Mesendoderm (in vitro differentiated cells): ENCODE measurements around the gene THSD7A.

Source experiments
- DNase-seq: peaks from one replicate; pipeline ENCODE4 v3.0.0; 2013
- H2AK5ac ChIP-seq: 2 replicates; pipeline ENCODE4 v1.6.1; 2013; ENCODE audit warnings: low read length, inconsistent platforms
- H2BK120ac ChIP-seq: 2 replicates; pipeline ENCODE4 v1.6.1; 2013; ENCODE audit warnings: low read depth, mild to moderate bottlenecking, low read length, moderate library complexity, mixed read lengths
- H2BK15ac ChIP-seq: replicated peaks from 2 replicates; pipeline ENCODE4 v1.6.1; 2013; ENCODE audit warnings: low read depth, mild to moderate bottlenecking, moderate library complexity
- H2BK5ac ChIP-seq: 2 replicates; pipeline ENCODE4 v1.6.1; 2013; ENCODE audit warnings: low read length, inconsistent platforms
- H3K18ac ChIP-seq: 2 replicates; pipeline ENCODE4 v1.6.1; 2013; ENCODE audit warnings: mild to moderate bottlenecking, low read length, mixed read lengths
- H3K23ac ChIP-seq: one replicate; pipeline ENCODE4 v1.6.1; 2013; ENCODE audit warnings: low read length
- H3K27ac ChIP-seq: 2 replicates; pipeline ENCODE4 v1.5.1; 2013; ENCODE audit warnings: low read depth, mild to moderate bottlenecking, inconsistent platforms, low read length, moderate library complexity
- H3K27me3 ChIP-seq: 2 replicates; pipeline ENCODE4 v1.6.1; 2013; ENCODE audit warnings: low read length, control low read depth, mild to moderate bottlenecking, inconsistent platforms; ENCODE audit not compliant: insufficient read depth, poor library complexity
- H3K36me3 ChIP-seq: 2 replicates; pipeline ENCODE4 v1.6.1; 2013; ENCODE audit warnings: low read length, inconsistent platforms; ENCODE audit not compliant: control insufficient read depth, insufficient read depth
- H3K4ac ChIP-seq: one replicate; pipeline ENCODE4 v1.6.1; 2013; ENCODE audit warnings: low read depth, mild to moderate bottlenecking, low read length, moderate library complexity
- H3K4me1 ChIP-seq: 2 replicates; pipeline ENCODE4 v1.6.1; 2013; ENCODE audit warnings: low read depth, low read length, inconsistent platforms; ENCODE audit not compliant: control insufficient read depth
- H3K4me2 ChIP-seq: 2 replicates; pipeline ENCODE4 v1.6.1; 2013; ENCODE audit warnings: low read length
- H3K4me3 ChIP-seq: 2 replicates; pipeline ENCODE4 v1.5.1; 2013; ENCODE audit warnings: mild to moderate bottlenecking, low read length
- H3K56ac ChIP-seq: one replicate; pipeline ENCODE4 v1.6.1; 2013; ENCODE audit warnings: low read length
- H3K79me1 ChIP-seq: 2 replicates; pipeline ENCODE4 v1.6.1; 2013; ENCODE audit warnings: low read length, inconsistent platforms
- H3K79me2 ChIP-seq: 2 replicates; pipeline ENCODE4 v1.6.1; 2013; ENCODE audit warnings: mild to moderate bottlenecking, low read length; ENCODE audit not compliant: control insufficient read depth, insufficient read depth
- H3K9ac ChIP-seq: 2 replicates; pipeline ENCODE4 v1.6.1; 2013; ENCODE audit warnings: low read length, inconsistent platforms
- H4K5ac ChIP-seq: one replicate; pipeline ENCODE4 v1.6.1; 2013; ENCODE audit warnings: low read length
- H4K8ac ChIP-seq: one replicate; pipeline ENCODE4 v1.6.1; 2013; ENCODE audit warnings: low read depth, mild to moderate bottlenecking, control low read depth, low read length, moderate library complexity
- WGBS: extraction: QIAGEN DNeasy Blood & Tissue Kit; methylation state at CpG from one replicate; pipeline ENCODE4 v1.1.7; 2013; ENCODE audit warnings: low lambda C conversion rate, missing lambda C conversion rate; ENCODE audit not compliant: insufficient coverage; ENCODE audit errors: extremely low coverage; 5-methylcytosine and 5-hydroxymethylcytosine counted together

THSD7A gene

GRCh38 chr7:11706666-11707605, 125.1 kb downstream of the THSD7A start:
- Histone ChIP-seq H3K4ac (no peak overlapping the region), H3K36me3 (no peaks in the 10 kb centered on the region), H4K8ac (no peak overlapping the region), H2BK5ac (no peak overlapping the region), H3K18ac (no peak overlapping the region), H2AK5ac (no peak overlapping the region), H3K27me3 (no peaks in the 10 kb centered on the region), H3K79me2 (no peaks in the 10 kb centered on the region), H3K27ac (no peak overlapping the region), H3K4me2 (no peak overlapping the region), H2BK120ac (no peak overlapping the region), H3K79me1 (no peaks in the 10 kb centered on the region), H3K9ac (no peak overlapping the region), H4K5ac (no peak overlapping the region), H3K4me1 (no peaks in the 10 kb centered on the region), H3K56ac (no peak overlapping the region), H3K23ac (no peak overlapping the region), H3K4me3 (no peak overlapping the region), H2BK15ac (no peak overlapping the region)
- WGBS: no CpG with 5 or more reads among the region's 2 CpGs
- DNase-seq: no peak

DNA sequence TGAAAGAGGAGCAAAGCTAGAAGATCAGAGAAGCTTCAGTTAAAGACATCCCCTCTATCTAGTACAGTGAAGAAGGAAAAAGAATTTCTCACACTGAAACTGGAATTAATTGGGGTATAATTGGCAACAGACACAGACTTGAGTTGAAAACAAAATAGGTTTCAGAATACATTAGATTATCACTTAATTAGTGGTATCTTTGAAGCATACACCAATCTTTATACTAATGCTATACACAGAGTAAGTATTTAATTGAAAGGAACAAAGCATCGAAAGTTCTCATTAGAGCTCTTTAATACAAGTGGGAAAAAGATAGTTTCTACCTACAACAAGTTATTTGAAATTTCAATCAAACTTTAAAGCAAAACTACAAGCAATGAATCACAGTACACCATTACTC, 128.2 kb downstream of the THSD7A start:
- Histone ChIP-seq H3K23ac (no peak overlapping the region), H3K4ac (no peak overlapping the region), H3K27me3 (no peaks in the 10 kb centered on the region), H4K8ac (no peak overlapping the region), H3K79me2 (no peaks in the 10 kb centered on the region), H3K18ac (no peak overlapping the region), H3K4me2 (no peak overlapping the region), H2AK5ac (no peak overlapping the region), H3K36me3 (no peaks in the 10 kb centered on the region), H3K4me3 (no peak overlapping the region), H3K9ac (no peak overlapping the region), H3K27ac (no peak overlapping the region), H3K56ac (no peak overlapping the region), H2BK15ac (no peak overlapping the region), H3K4me1 (no peaks in the 10 kb centered on the region), H2BK120ac (no peak overlapping the region), H3K79me1 (no peaks in the 10 kb centered on the region), H4K5ac (no peak overlapping the region), H2BK5ac (no peak overlapping the region)
- no CpG with 5 or more reads among the region's 1 CpG for WGBS
- DNase-seq: no peak

DNA sequence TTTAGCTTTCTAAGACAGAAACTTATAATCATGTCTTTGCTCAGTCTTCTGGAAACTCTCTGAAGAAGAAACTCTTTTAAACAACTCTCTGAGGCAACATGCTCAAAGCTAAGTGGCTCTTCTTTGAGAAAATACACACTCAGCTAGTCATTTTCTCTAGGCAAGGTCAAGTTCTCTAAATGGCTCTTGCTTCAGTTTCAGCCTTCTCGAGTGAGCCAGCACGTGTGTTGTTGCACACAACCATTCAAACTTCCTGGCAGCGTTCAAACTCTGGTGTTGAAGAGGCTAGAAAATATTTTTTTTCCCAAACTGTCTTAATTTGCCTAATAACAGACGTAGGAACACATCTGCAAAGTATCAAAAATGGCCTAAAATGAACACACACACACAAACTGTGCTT, 129.1 kb downstream of the THSD7A start:
- no peak overlapping the region for H2AK5ac ChIP-seq
- H3K4me1 ChIP-seq: no peaks in the 10 kb centered on the region
- H3K4me2 ChIP-seq: no peak overlapping the region
- no peaks in the 10 kb centered on the region for H3K36me3 ChIP-seq
- no peak overlapping the region for H3K4me3 ChIP-seq
- no peak overlapping the region for H3K27ac ChIP-seq
- no peak overlapping the region for H4K8ac ChIP-seq
- no peak overlapping the region for H2BK15ac ChIP-seq
- H4K5ac ChIP-seq: no peak overlapping the region
- no peak overlapping the region for H2BK120ac ChIP-seq
- no peak overlapping the region for H3K18ac ChIP-seq
- no CpG with 5 or more reads among the region's 4 CpGs for WGBS
- no peak overlapping the region for H3K9ac ChIP-seq
- H3K23ac ChIP-seq: no peak overlapping the region
- no peak overlapping the region for H3K56ac ChIP-seq
- H3K27me3 ChIP-seq: no peaks in the 10 kb centered on the region
- H2BK5ac ChIP-seq: no peak overlapping the region
- H3K4ac ChIP-seq: no peak overlapping the region
- H3K79me2 ChIP-seq: no peaks in the 10 kb centered on the region
- H3K79me1 ChIP-seq: no peaks in the 10 kb centered on the region
- no peak for DNase-seq

DNA sequence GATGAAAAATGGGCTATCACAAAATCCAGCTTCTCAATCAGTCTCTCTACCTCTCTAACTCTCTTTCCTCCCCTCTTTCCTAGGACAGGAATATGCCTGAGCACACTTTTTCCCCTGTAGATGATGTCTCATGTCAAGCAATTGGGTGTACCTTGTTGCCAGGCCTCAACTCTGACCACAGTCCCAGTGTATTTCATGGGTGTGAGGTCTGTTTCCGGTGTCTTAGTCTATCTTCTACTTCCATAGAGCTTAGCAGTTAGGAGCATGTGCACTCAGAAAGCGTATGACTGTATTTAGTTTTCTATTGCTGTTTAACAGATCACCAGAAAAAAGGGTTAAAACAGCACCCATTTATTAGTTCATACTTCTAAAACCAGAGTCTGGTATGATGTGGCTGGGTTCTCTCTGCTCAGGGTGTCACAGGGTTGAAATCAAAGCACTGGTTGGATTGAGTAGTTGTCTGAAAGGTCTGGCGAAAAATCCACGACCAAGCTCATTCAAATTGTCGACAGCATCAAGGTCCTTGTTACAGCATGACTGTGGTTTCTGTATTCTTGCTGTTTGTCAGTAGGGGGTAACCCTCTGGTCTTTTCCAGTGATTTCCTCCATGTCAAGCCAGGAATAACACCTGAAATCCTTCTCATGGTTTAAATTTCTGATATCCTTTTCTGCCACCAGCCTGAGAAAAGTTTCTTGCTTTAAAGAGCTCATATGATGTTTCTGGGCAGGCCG, 130.0 kb downstream of the THSD7A start:
- Histone ChIP-seq H3K56ac (no peak overlapping the region), H3K9ac (no peak overlapping the region), H4K8ac (no peak overlapping the region), H3K27me3 (no peaks in the 10 kb centered on the region), H4K5ac (no peak overlapping the region), H2AK5ac (no peak overlapping the region), H2BK15ac (no peak overlapping the region), H3K4me2 (no peak overlapping the region), H3K4me3 (no peak overlapping the region), H2BK5ac (no peak overlapping the region), H2BK120ac (no peak overlapping the region), H3K23ac (no peak overlapping the region), H3K18ac (no peak overlapping the region), H3K79me1 (no peaks in the 10 kb centered on the region), H3K36me3 (no peaks in the 10 kb centered on the region), H3K79me2 (no peaks in the 10 kb centered on the region), H3K4me1 (no peaks in the 10 kb centered on the region), H3K4ac (no peak overlapping the region), H3K27ac (no peak overlapping the region)
- DNase-seq: peak; percentile 51
- WGBS: no CpG with 5 or more reads among the region's 6 CpGs

- H2BK5ac ChIP-seq: no peak overlapping the region
- no peaks in the 10 kb centered on the region for H3K4me1 ChIP-seq
- no peak overlapping the region for H2AK5ac ChIP-seq
- H3K18ac ChIP-seq: no peak overlapping the region
- WGBS: no CpG with 5 or more reads among the region's 5 CpGs
- H3K79me1 ChIP-seq: no peaks in the 10 kb centered on the region
- H2BK15ac ChIP-seq: no peak overlapping the region
- no peak overlapping the region for H3K9ac ChIP-seq
- H2BK120ac ChIP-seq: no peak overlapping the region
- no peak overlapping the region for H4K5ac ChIP-seq
- H3K4me3 ChIP-seq: no peak overlapping the region
- no peak overlapping the region for H3K4me2 ChIP-seq
- H3K4ac ChIP-seq: no peak overlapping the region
- no peak for DNase-seq
- no peak overlapping the region for H3K56ac ChIP-seq
- H3K27me3 ChIP-seq: no peaks in the 10 kb centered on the region
- H3K27ac ChIP-seq: no peak overlapping the region
- no peak overlapping the region for H3K23ac ChIP-seq
- no peak overlapping the region for H4K8ac ChIP-seq
- H3K79me2 ChIP-seq: no peaks in the 10 kb centered on the region
- H3K36me3 ChIP-seq: no peaks in the 10 kb centered on the region
These were observed 132.3 kb downstream of the THSD7A start for GRCh38 chr7:11699666-11700065.
